Measurements from ENCODE around the gene SBF1. TPM values are rescaled to one million over a fixed set of nuclear protein-coding genes. Genes with fewer than 3 reads are reported as not detected.

Gene SBF1
- total and polyA plus RNA-seq, 2 of the 13 experiments (the other 11 are each of a cell fraction or from before 2014, with no cell fraction given): 31.7 to 40.9 TPM

DNA sequence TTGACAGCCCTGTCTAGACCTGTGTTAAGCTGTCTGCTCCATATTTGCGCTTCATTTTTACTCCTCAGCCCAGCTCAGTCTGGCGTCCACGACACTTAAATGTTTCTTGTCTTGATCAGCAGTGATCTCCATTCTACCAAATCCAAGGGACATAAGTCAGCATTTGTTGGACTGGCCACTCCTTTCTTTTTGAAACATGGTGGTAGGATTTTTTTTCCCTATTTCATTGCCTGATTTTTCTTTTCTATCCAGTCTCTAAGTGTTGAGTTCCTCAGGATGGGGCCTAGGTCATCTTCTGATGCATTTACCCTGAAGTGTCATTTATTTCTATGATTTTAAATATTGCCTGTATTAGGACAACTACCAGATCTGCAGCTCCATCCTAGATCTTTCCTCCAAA, 34.1 kb upstream of the SBF1 start (continued):
- TF ChIP-seq ZNF749 (CRISPR knock-in tag; IDR thresholded peaks at IDR 0.05; ENCODE audit: borderline replicate concordance): no peak
- TF ChIP-seq POLR2G (IDR thresholded peaks at IDR 0.05; ENCODE audit: low read depth, low read length): no peak
- TF ChIP-seq, protein P1, sequence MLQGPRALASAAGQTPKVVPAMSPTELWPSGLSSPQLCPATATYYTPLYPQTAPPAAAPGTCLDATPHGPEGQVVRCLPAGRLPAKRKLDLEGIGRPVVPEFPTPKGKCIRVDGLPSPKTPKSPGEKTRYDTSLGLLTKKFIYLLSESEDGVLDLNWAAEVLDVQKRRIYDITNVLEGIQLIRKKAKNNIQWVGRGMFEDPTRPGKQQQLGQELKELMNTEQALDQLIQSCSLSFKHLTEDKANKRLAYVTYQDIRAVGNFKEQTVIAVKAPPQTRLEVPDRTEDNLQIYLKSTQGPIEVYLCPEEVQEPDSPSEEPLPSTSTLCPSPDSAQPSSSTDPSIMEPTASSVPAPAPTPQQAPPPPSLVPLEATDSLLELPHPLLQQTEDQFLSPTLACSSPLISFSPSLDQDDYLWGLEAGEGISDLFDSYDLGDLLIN (CRISPR knock-in tag; IDR thresholded peaks at IDR 0.05; ENCODE audit: borderline replicate concordance): no peak
- no peak for TF ChIP-seq ZNF607 (CRISPR knock-in tag; IDR thresholded peaks at IDR 0.05; ENCODE audit: borderline replicate concordance)
- no peak for TF ChIP-seq ZNF816 (CRISPR knock-in tag; IDR thresholded peaks at IDR 0.05; ENCODE audit: borderline replicate concordance)

- 0% methylated on average over 14 of the region's 76 CpGs for WGBS (ENCODE audit: low lambda C conversion rate)
- peaks cover 19% of the 10 kb centered on the region for H3K4me1 ChIP-seq (ENCODE audit: insufficient read depth, low read length)
- in situ Hi-C loops (cut with HindIII; ENCODE audit: extremely low pct_ligation_motif_present, low pct_unique_long_range_greater_than_20kb): no loop called here
- peak within 1 kb of the TSS; percentile 90 to 99 (median 93) for H3K4me3 ChIP-seq (replicated peaks in 1 of 3; ENCODE audit: insufficient read depth in 1 of 3, low read depth in 2 of 3, low read length in 3 of 3)
- ChIA-PET CTCF (ENCODE audit: low intra/inter-chr PET ratio, low total read pairs) (no interaction called here), POLR2A (interaction anchor here (0.7 to 3.9 kb wide), 23 partner anchors 10 to 541 kb away, joined by 3 to 97 read pairs (median 4); partner anchors contain the start of genes ADM2, CHKB, HDAC10 and KLHDC7B)
- ATAC-seq (peak; percentile 42), FAIRE-seq (peak; percentile 46), DNase-seq (ENCODE audit: low spot score) (peak; percentile 89)
- H3K27me3 ChIP-seq (ENCODE audit: control insufficient read depth in 1 of 2, insufficient read depth in 2 of 2, low read length in 2 of 2): no peaks in the 10 kb centered on the region; a peak in 1 of 5 replicates
- BruUV-seq (replicated peaks): no TSS peak
- no peaks in the 10 kb centered on the region for H3K9me3 ChIP-seq (ENCODE audit: low read length)
- H3K9ac ChIP-seq (ENCODE audit: insufficient read depth, low read depth, low read length): peak within 1 kb of the TSS; percentile 90
- intact Hi-C loops (cut with micrococcal nuclease; ENCODE audit: unreplicated experiment): loop anchor here (1.0 kb wide), 1 partner anchor 17 kb away; the partner anchor contains the start of gene SCO2
- peak within 1 kb of the TSS; percentile 92 for H3K4me2 ChIP-seq (ENCODE audit: low read depth, low read length)
- no peak within 1 kb of the TSS for H2AFZ ChIP-seq (ENCODE audit: low read length)
- peaks cover 2 to 12% of the 10 kb centered on the region in 2 experiments; a peak in 1 of 5 replicates for H3K36me3 ChIP-seq (replicated peaks in 1 of 2; ENCODE audit: control insufficient read depth in 1 of 2, insufficient read depth in 2 of 2, low read length in 2 of 2)
- peak within 1 kb of the TSS; percentile 87 for H3K27ac ChIP-seq (ENCODE audit: extremely low read length, insufficient read depth, low read length)
- H4K20me1 ChIP-seq (ENCODE audit: insufficient read depth, low read length): no peaks in the 10 kb centered on the region
- H3K79me2 ChIP-seq (ENCODE audit: insufficient read depth, low read length): peaks cover 44% of the 10 kb centered on the region
- TF ChIP-seq TP53 (CRISPR knock-in tag; conservative IDR thresholded peaks at IDR 0.05) (no peak), AGO1 (IDR thresholded peaks at IDR 0.05; ENCODE audit: low read depth, low read length, poor library complexity, severe bottlenecking) (no peak), ZNF678 (CRISPR knock-in tag; IDR thresholded peaks at IDR 0.05) (no peak), ATAD3A (CRISPR knock-in tag; IDR thresholded peaks at IDR 0.05) (no peak), ZNF709 (CRISPR knock-in tag; IDR thresholded peaks at IDR 0.05) (no peak), DMTF1 (CRISPR knock-in tag; IDR thresholded peaks at IDR 0.05) (no peak), CEBPG (CRISPR knock-in tag; IDR thresholded peaks at IDR 0.05) (peak; percentile 69), CHD4 (IDR thresholded peaks at IDR 0.05; ENCODE audit: borderline replicate concordance, low read length) (no peak), NPAS2 (CRISPR knock-in tag; IDR thresholded peaks at IDR 0.05; ENCODE audit: borderline replicate concordance) (no peak), ZFP36 (IDR thresholded peaks at IDR 0.05; ENCODE audit: borderline replicate concordance, low read depth, low read length, partially characterized antibody) (no peak), ZNF496 (CRISPR knock-in tag; IDR thresholded peaks at IDR 0.05; ENCODE audit: insufficient replicate concordance) (no peak), ZMYM2 (CRISPR knock-in tag; IDR thresholded peaks at IDR 0.05) (no peak), FOXK1 (CRISPR knock-in tag; IDR thresholded peaks at IDR 0.05; ENCODE audit: borderline replicate concordance, low read depth) (peak; percentile 83; the same call in 1 of the 2 replicates), POLR2A (IDR thresholded peaks at IDR 0.05; ENCODE audit: insufficient read depth in 1 of 2, low read depth in 2 of 2, low read length in 2 of 2) (peak; percentile 81 to 87)
These were observed 33.4 kb upstream of the SBF1 start, which contains the start of gene NCAPH2 for GRCh38 chr22:50507991-50508884. Gene NCAPH2 (plus strand): TSS chr22:50508224. CDS start chr22:50508338, 114 bp downstream.

All from HepG2 (cell line).